PC-3 (cell line): ENCODE results near the gene TAB3. TPM values are rescaled to one million over a fixed set of nuclear protein-coding genes. Genes with fewer than 3 reads are reported as not detected.

Experiments used
- ATAC-seq: fragments of 200-7000 bp; cut with Tn5 transposase; 2 replicates; pipeline ENCODE4 v1.9.1; 2020; ENCODE audit warnings: mild to moderate bottlenecking, moderate library complexity
- BruUV-seq: library from RNA; stranded (reverse); fragments of 400-500 nt; replicated peaks from 2 replicates; lab custom pipeline; 2021; lab: Mats Ljungman, UMichigan
- CTCF ChIA-PET: fragments of 300-600 bp; sonication (Branson Sonifier 250); formaldehyde crosslinking; loops from one replicate; lab custom pipeline; 2022; ENCODE audit warnings: antibody characterized with exemption; lab: Charles Lee
- POLR2A ChIA-PET: fragments of 300-600 bp; sonication (Branson Sonifier 250); formaldehyde crosslinking; loops from one replicate; lab custom pipeline; 2022; ENCODE audit warnings: antibody characterized with exemption; ENCODE audit not compliant: unreplicated experiment; lab: Charles Lee
- DNase-seq: peaks from one replicate; pipeline ENCODE4 v3.0.0-alpha.2; 2015
- H2AFZ ChIP-seq: fragments of 300-600 bp; sonication (generic); 2 replicates; pipeline ENCODE4 v1.6.0; 2016; ENCODE audit warnings: antibody characterized with exemption, low read length
- H3F3A ChIP-seq: fragments of 300-600 bp; sonication (generic); one replicate; pipeline ENCODE4 v1.6.0; 2017; ENCODE audit warnings: antibody characterized with exemption, low read length, control low read depth, mild to moderate bottlenecking; ENCODE audit not compliant: unreplicated experiment
- H3K27ac ChIP-seq: fragments of 300-600 bp; sonication (generic); 2 replicates; pipeline ENCODE4 v1.5.1; 2016; ENCODE audit warnings: mild to moderate bottlenecking, low read length
- H3K27me3 ChIP-seq: fragments of 300-600 bp; sonication (generic); 2 replicates; pipeline ENCODE4 v1.6.1; 2016; ENCODE audit warnings: low read length, mixed read lengths
- H3K36me3 ChIP-seq: fragments of 300-600 bp; sonication (generic); 2 replicates; pipeline ENCODE4 v1.6.1; 2016; ENCODE audit warnings: low read depth, mixed run types, low read length, mixed read lengths
- H3K4me1 ChIP-seq: fragments of 300-600 bp; sonication (generic); 2 replicates; pipeline ENCODE4 v1.5.1; 2016; ENCODE audit warnings: low read length; ENCODE audit not compliant: insufficient read depth
- H3K4me2 ChIP-seq: fragments of 300-600 bp; sonication (generic); 2 replicates; pipeline ENCODE4 v1.6.0; 2016; ENCODE audit warnings: low read length
- H3K4me3 ChIP-seq: fragments of 300-600 bp; sonication (generic); 2 replicates; pipeline ENCODE4 v1.5.1; 2016; ENCODE audit warnings: mild to moderate bottlenecking, low read length, mixed read lengths
- H3K79me2 ChIP-seq: fragments of 300-600 bp; sonication (generic); 2 replicates; pipeline ENCODE4 v1.6.1; 2017; ENCODE audit warnings: low read length, mixed read lengths
- H3K9ac ChIP-seq: fragments of 300-600 bp; sonication (generic); 2 replicates; pipeline ENCODE4 v1.6.0; 2016; ENCODE audit warnings: mild to moderate bottlenecking, low read length
- H3K9me2 ChIP-seq: fragments of 300-600 bp; sonication (generic); replicated peaks from 2 replicates; pipeline ENCODE4 v1.6.1; 2016; ENCODE audit warnings: mixed run types, low read length, mixed read lengths
- H3K9me3 ChIP-seq: fragments of 300-600 bp; sonication (generic); 2 replicates; pipeline ENCODE4 v1.6.1; 2016; ENCODE audit warnings: low read length, mixed read lengths
- H4K20me1 ChIP-seq: fragments of 300-600 bp; sonication (generic); 2 replicates; pipeline ENCODE4 v1.6.1; 2016; ENCODE audit warnings: low read length, mixed read lengths
- CTCF ChIP-seq: fragments of 300-600 bp; sonication (generic); conservative IDR thresholded peaks from 2 replicates; pipeline ENCODE4 v1.5.1; 2017; ENCODE audit warnings: antibody characterized with exemption, low read depth, mild to moderate bottlenecking, low read length
- EZH2 ChIP-seq: fragments of 300-600 bp; sonication (generic); IDR thresholded peaks from one replicate; pipeline ENCODE4 v1.6.1; 2017; ENCODE audit warnings: antibody characterized with exemption, mild to moderate bottlenecking, low read length; ENCODE audit not compliant: unreplicated experiment
- EZH2phosphoT487 ChIP-seq: fragments of 300-600 bp; sonication (generic); IDR thresholded peaks from 2 replicates; pipeline ENCODE4 v1.6.1; 2018; ENCODE audit warnings: mild to moderate bottlenecking, antibody characterized with exemption, low read length, borderline replicate concordance
- intact Hi-C: fragments of 100-400 bp; cut with micrococcal nuclease; formaldehyde crosslinking; loops from 2 replicates; pipeline ENCODE4 v1.9.0; 2023
- total RNA-seq: library from RNA; depleted of rRNA; stranded (reverse); fragments of >200 nt; gene quantifications from 2 replicates; pipeline ENCODE4 v1.2.3, GENCODE V29; 2014

Gene TAB3
- total RNA-seq, 1 experiment from 2014 or later: 18.6 TPM

- Histone ChIP-seq H3K79me2 (no peaks in the 10 kb centered on the region), H3F3A (no peaks in the 10 kb centered on the region), H3K4me1 (no peaks in the 10 kb centered on the region), H3K9me3 (no peaks in the 10 kb centered on the region), H3K4me2 (no peak overlapping the region), H3K36me3 (no peaks in the 10 kb centered on the region), H3K27ac (no peak overlapping the region), H2AFZ (no peak overlapping the region), H4K20me1 (no peaks in the 10 kb centered on the region), H3K9me2 (no peaks in the 10 kb centered on the region), H3K9ac (no peak overlapping the region), H3K27me3 (no peaks in the 10 kb centered on the region), H3K4me3 (no peak overlapping the region)
- BruUV-seq: no TSS peak
- no peak for TF ChIP-seq EZH2phosphoT487
- TF ChIP-seq EZH2: no peak
- no peak for TF ChIP-seq CTCF
- no peak for DNase-seq
- POLR2A ChIA-PET: no interaction called here
- intact Hi-C loops: no loop called here
- CTCF ChIA-PET: no interaction called here
- ATAC-seq: no peak
Observed at GRCh38 chrX:30794497-30794896, 94.6 kb downstream of the TAB3 start.

- POLR2A ChIA-PET: no interaction called here
- Histone ChIP-seq H2AFZ (no peak overlapping the region), H3K4me3 (no peak overlapping the region), H3F3A (no peaks in the 10 kb centered on the region), H4K20me1 (no peaks in the 10 kb centered on the region), H3K4me1 (no peaks in the 10 kb centered on the region), H3K9me2 (no peaks in the 10 kb centered on the region), H3K27ac (no peak overlapping the region), H3K9me3 (no peaks in the 10 kb centered on the region), H3K27me3 (no peaks in the 10 kb centered on the region), H3K79me2 (no peaks in the 10 kb centered on the region), H3K4me2 (no peak overlapping the region), H3K36me3 (no peaks in the 10 kb centered on the region), H3K9ac (no peak overlapping the region)
- intact Hi-C loops: no loop called here
- DNase-seq: no peak
- no peak for ATAC-seq
- no TSS peak for BruUV-seq
- CTCF ChIA-PET: no interaction called here
- TF ChIP-seq EZH2 (no peak), CTCF (no peak), EZH2phosphoT487 (no peak)
Observed at GRCh38 chrX:30793767-30794103, 95.3 kb downstream of the TAB3 start.

- Histone ChIP-seq H3K9me2 (no peaks in the 10 kb centered on the region), H3K9ac (no peak overlapping the region), H3K36me3 (no peaks in the 10 kb centered on the region), H3K4me2 (no peak overlapping the region), H3K79me2 (no peaks in the 10 kb centered on the region), H4K20me1 (no peaks in the 10 kb centered on the region), H3F3A (no peaks in the 10 kb centered on the region), H2AFZ (no peak overlapping the region), H3K4me1 (no peaks in the 10 kb centered on the region), H3K9me3 (no peaks in the 10 kb centered on the region), H3K27ac (no peak overlapping the region), H3K27me3 (no peaks in the 10 kb centered on the region), H3K4me3 (no peak overlapping the region)
- ChIA-PET CTCF (no interaction called here), POLR2A (no interaction called here)
- DNase-seq: no peak
- BruUV-seq: no TSS peak
- ATAC-seq: no peak
- intact Hi-C loops: no loop called here
- TF ChIP-seq EZH2 (no peak), EZH2phosphoT487 (no peak), CTCF (no peak)
Observed at GRCh38 chrX:30793075-30793766, 95.8 kb downstream of the TAB3 start.
